HCT116 (cell line): Measurements from ENCODE around the gene ZFP3. TPM values are rescaled to one million over a fixed set of nuclear protein-coding genes. Genes with fewer than 3 reads are reported as not detected.

Source experiments
- ATAC-seq: fragments of 200-7000 bp; cut with Tn5 transposase; 2 replicates; pipeline ENCODE4 v1.9.1; 2020; ENCODE audit warnings: mild to moderate bottlenecking, moderate library complexity
- BruUV-seq: library from RNA; stranded (reverse); fragments of 400-500 nt; replicated peaks from 2 replicates; lab custom pipeline; 2021; lab: Mats Ljungman, UMichigan
- CTCF ChIA-PET: fragments of 300-600 bp; sonication (Branson Sonifier 250); formaldehyde crosslinking; loops from one replicate; lab custom pipeline; 2021; ENCODE audit warnings: antibody characterized with exemption; lab: Charles Lee
- POLR2A ChIA-PET: fragments of 300-600, 350-600 bp; sonication (Branson Sonifier 250); formaldehyde crosslinking; loops from one replicate; lab custom pipeline; 2021; ENCODE audit warnings: antibody characterized with exemption; lab: Charles Lee
- RAD21 ChIA-PET, 2 experiments: fragments of 300-600 bp; sonication (Branson Sonifier 250); formaldehyde crosslinking; loops; one replicate each; lab custom pipeline; 2023; ENCODE audit warnings: low total read pairs in 2 of 2; ENCODE audit not compliant: uncharacterized antibody in 2 of 2, unreplicated experiment in 2 of 2, low non-redundant PET in 1 of 2; lab: Charles Lee
- DNase-seq: peaks from one replicate; pipeline ENCODE4 v3.0.0-alpha.2; 2010; ENCODE audit warnings: low read depth, low spot score
- H2AFZ ChIP-seq: fragments of 200-600 bp; shearing (Covaris generic), sonication (generic); 2 replicates; pipeline ENCODE4 v1.6.1; 2017; ENCODE audit warnings: low read depth, mixed run types, mixed read lengths, antibody characterized with exemption, low read length; ENCODE audit not compliant: poor library complexity, severe bottlenecking
- H3K27ac ChIP-seq: 2 replicates; pipeline ENCODE4 v1.5.1; 2012; ENCODE audit warnings: low read depth, low read length
- H3K27me3 ChIP-seq: fragments of 200-600 bp; sonication (generic); 2 replicates; pipeline ENCODE4 v1.6.1; 2016; ENCODE audit warnings: mixed run types, low read length, mixed read lengths; ENCODE audit not compliant: insufficient read depth
- H3K36me3 ChIP-seq, 2 experiments: fragments of 200-500 bp in 1 of 2; fragments of 200-600 bp in 1 of 2; sonication (Bioruptor generic) in 1 of 2; sonication (generic) in 1 of 2; 2 replicates each; pipeline versions ENCODE4 v1.5.1 to v1.6.1; 2014 to 2016; ENCODE audit warnings: low read length in 2 of 2, inconsistent platforms in 1 of 2, mixed read lengths in 1 of 2, mixed run types in 1 of 2; ENCODE audit not compliant: insufficient read depth in 2 of 2, control insufficient read depth in 1 of 2
- H3K4me1 ChIP-seq, 2 experiments: fragments of 200-600 bp in 1 of 2; sonication (generic) in 1 of 2; 2 replicates each; pipeline versions ENCODE4 v1.5.1 to v1.6.1; 2012 to 2017; ENCODE audit warnings: low read length in 2 of 2, inconsistent platforms in 1 of 2, mild to moderate bottlenecking in 1 of 2, mixed read lengths in 1 of 2, mixed run types in 1 of 2, moderate library complexity in 1 of 2; ENCODE audit not compliant: insufficient read depth in 2 of 2, control insufficient read depth in 1 of 2
- H3K4me2 ChIP-seq: fragments of 200-600 bp; sonication (generic); 2 replicates; pipeline ENCODE4 v1.6.1; 2017; ENCODE audit warnings: mixed run types, low read length, mixed read lengths
- H3K4me3 ChIP-seq, 2 experiments: fragments of 200-600 bp in 1 of 2; sonication (generic) in 1 of 2; replicated peaks in 1 of 2; 2 replicates each; pipeline ENCODE4 v1.5.1; 2011 to 2016; ENCODE audit warnings: low read length in 2 of 2, control low read depth in 1 of 2, low read depth in 1 of 2, mild to moderate bottlenecking in 1 of 2, mixed read lengths in 1 of 2, mixed run types in 1 of 2
- H3K79me2 ChIP-seq: fragments of 200-600 bp; sonication (generic); 2 replicates; pipeline ENCODE4 v1.6.1; 2017; ENCODE audit warnings: mild to moderate bottlenecking, mixed run types, low read length, moderate library complexity, mixed read lengths; ENCODE audit not compliant: insufficient read depth
- H3K9ac ChIP-seq: fragments of 200-600 bp; sonication (generic); 2 replicates; pipeline ENCODE4 v1.6.1; 2016; ENCODE audit warnings: low read length, mixed read lengths
- H3K9me2 ChIP-seq: fragments of 200-600 bp; sonication (generic), shearing (Covaris generic); 2 replicates; pipeline ENCODE4 v1.6.1; 2017; ENCODE audit warnings: mixed run types, mild to moderate bottlenecking, moderate library complexity; ENCODE audit not compliant: insufficient read depth
- H3K9me3 ChIP-seq, 2 experiments: fragments of 200-500 bp in 1 of 2; fragments of 200-600 bp in 1 of 2; sonication (Bioruptor generic) in 1 of 2; sonication (generic) in 1 of 2; 2 replicates each; pipeline ENCODE4 v1.6.1; 2014 to 2017; ENCODE audit warnings: low read length in 2 of 2, mixed read lengths in 2 of 2, inconsistent platforms in 1 of 2, low read depth in 1 of 2, mild to moderate bottlenecking in 1 of 2, mixed run types in 1 of 2, moderate library complexity in 1 of 2; ENCODE audit not compliant: control insufficient read depth in 1 of 2, insufficient read depth in 1 of 2
- H4K20me1 ChIP-seq: fragments of 200-600 bp; sonication (generic), shearing (Covaris generic); 2 replicates; pipeline ENCODE4 v1.6.1; 2017; ENCODE audit warnings: mixed run types, mild to moderate bottlenecking, moderate library complexity; ENCODE audit not compliant: insufficient read depth
- CEBPB ChIP-seq: IDR thresholded peaks from 2 replicates; pipeline ENCODE4 v1.6.1; 2012; ENCODE audit warnings: low read depth
- POLR2AphosphoS5 ChIP-seq: IDR thresholded peaks from 2 replicates; pipeline ENCODE4 v1.6.1; 2011; ENCODE audit warnings: mild to moderate bottlenecking, low read depth, low read length, moderate library complexity
- RAD21 ChIP-seq: IDR thresholded peaks from 2 replicates; pipeline ENCODE4 v1.6.1; 2012; ENCODE audit warnings: low read depth, mild to moderate bottlenecking
- YY1 ChIP-seq: IDR thresholded peaks from 2 replicates; pipeline ENCODE4 v1.6.1; 2011; ENCODE audit warnings: low read length, low read depth, moderate library complexity, mild to moderate bottlenecking; ENCODE audit not compliant: insufficient replicate concordance; ENCODE audit errors: extremely low read depth
- intact Hi-C: fragments of 100-400 bp; cut with micrococcal nuclease; formaldehyde crosslinking; loops from 2 replicates; pipeline ENCODE4 v1.10.0; 2022
- total RNA-seq: library from RNA; stranded (reverse); gene quantifications from one replicate; pipeline ENCODE4 v1.2.1, GENCODE V29; 2021; ENCODE audit not compliant: unreplicated experiment
- TF ChIP-seq, protein P1 (sequence below), 3 experiments: fragments of 200-600 bp in 1 of 3; sonication (generic) in 1 of 3; IDR thresholded peaks in 2 of 3; conservative IDR thresholded peaks in 1 of 3; 2 replicates each; pipeline ENCODE4 v1.5.1; 2012 to 2017; ENCODE audit warnings: low read depth in 2 of 3, low read length in 2 of 3, antibody characterized with exemption in 1 of 3, borderline replicate concordance in 1 of 3, control low read depth in 1 of 3, mild to moderate bottlenecking in 1 of 3, mixed read lengths in 1 of 3, mixed run types in 1 of 3, moderate library complexity in 1 of 3; ENCODE audit not compliant: insufficient read depth in 1 of 3
- TF ChIP-seq, protein P2 (sequence below): IDR thresholded peaks from 2 replicates; pipeline ENCODE4 v1.6.1; 2012
- TF ChIP-seq, protein P3 (sequence below): IDR thresholded peaks from 2 replicates; pipeline ENCODE4 v1.6.1; 2011; ENCODE audit warnings: mild to moderate bottlenecking, low read length, moderate library complexity; ENCODE audit not compliant: insufficient replicate concordance; ENCODE audit errors: extremely low read depth

ZFP3 gene
- total RNA-seq, 1 experiment from 2014 or later = 0.05 TPM

DNA sequence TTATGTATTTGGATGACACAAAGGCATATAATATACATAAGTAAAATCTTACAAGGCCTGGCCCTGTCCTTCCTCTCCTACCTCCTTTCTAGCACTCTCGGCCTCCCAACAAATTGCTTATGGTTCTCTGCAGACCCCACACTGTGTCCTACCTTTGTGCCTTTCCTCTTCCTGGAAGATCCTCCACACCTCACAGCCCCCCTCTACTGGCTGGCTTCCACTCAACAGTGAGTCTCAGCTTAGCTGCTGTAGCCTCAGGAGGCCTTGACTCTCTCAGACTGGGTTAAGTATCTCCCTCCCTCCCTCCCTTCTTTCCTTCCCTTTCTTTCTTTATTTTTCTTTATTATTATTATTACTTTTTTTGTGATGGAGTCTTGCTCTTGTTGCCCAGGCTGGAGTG lies 34.7 kb upstream of the ZFP3 start:
- H3K9me2 ChIP-seq = no peaks in the 10 kb centered on the region
- H3K36me3 ChIP-seq = no peaks in the 10 kb centered on the region
- H4K20me1 ChIP-seq = no peaks in the 10 kb centered on the region
- H3K79me2 ChIP-seq = no peaks in the 10 kb centered on the region
- H3K4me2 ChIP-seq = no peak overlapping the region
- TF ChIP-seq, protein P1, sequence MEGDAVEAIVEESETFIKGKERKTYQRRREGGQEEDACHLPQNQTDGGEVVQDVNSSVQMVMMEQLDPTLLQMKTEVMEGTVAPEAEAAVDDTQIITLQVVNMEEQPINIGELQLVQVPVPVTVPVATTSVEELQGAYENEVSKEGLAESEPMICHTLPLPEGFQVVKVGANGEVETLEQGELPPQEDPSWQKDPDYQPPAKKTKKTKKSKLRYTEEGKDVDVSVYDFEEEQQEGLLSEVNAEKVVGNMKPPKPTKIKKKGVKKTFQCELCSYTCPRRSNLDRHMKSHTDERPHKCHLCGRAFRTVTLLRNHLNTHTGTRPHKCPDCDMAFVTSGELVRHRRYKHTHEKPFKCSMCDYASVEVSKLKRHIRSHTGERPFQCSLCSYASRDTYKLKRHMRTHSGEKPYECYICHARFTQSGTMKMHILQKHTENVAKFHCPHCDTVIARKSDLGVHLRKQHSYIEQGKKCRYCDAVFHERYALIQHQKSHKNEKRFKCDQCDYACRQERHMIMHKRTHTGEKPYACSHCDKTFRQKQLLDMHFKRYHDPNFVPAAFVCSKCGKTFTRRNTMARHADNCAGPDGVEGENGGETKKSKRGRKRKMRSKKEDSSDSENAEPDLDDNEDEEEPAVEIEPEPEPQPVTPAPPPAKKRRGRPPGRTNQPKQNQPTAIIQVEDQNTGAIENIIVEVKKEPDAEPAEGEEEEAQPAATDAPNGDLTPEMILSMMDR (IDR thresholded peaks at IDR 0.05 in 2 of 3, conservative IDR thresholded peaks at IDR 0.05 in 1 of 3; ENCODE audit: borderline replicate concordance in 1 of 3, insufficient read depth in 1 of 3, low read depth in 2 of 3, low read length in 2 of 3) = peak in 1 of 3 experiments; percentile 13; a peak in 1 of 6 replicates
- TF ChIP-seq RAD21 (no peak), CEBPB (no peak)
- TF ChIP-seq, protein P2, sequence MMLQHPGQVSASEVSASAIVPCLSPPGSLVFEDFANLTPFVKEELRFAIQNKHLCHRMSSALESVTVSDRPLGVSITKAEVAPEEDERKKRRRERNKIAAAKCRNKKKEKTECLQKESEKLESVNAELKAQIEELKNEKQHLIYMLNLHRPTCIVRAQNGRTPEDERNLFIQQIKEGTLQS = no peak
- no peak overlapping the region for H3K27ac ChIP-seq
- no peaks in the 10 kb centered on the region for H3K27me3 ChIP-seq
- CTCF ChIA-PET = no interaction called here
- no TSS peak for BruUV-seq
- H3K4me1 ChIP-seq = peaks cover 0 to 6% of the 10 kb centered on the region in 2 experiments; a peak in 1 of 4 replicates
- RAD21 ChIA-PET = no interaction called here
- H2AFZ ChIP-seq = no peak overlapping the region
- no peak overlapping the region for H3K9ac ChIP-seq
- H3K9me3 ChIP-seq = 0 out of 4 replicates have a peak, but pooled peaks cover 0 to 5% of the 10 kb centered on the region in 2 experiments
- DNase-seq = no peak
- no peak overlapping the region for H3K4me3 ChIP-seq
- intact Hi-C loops = no loop called here
- no peak for ATAC-seq
- POLR2A ChIA-PET = no interaction called here

DNA sequence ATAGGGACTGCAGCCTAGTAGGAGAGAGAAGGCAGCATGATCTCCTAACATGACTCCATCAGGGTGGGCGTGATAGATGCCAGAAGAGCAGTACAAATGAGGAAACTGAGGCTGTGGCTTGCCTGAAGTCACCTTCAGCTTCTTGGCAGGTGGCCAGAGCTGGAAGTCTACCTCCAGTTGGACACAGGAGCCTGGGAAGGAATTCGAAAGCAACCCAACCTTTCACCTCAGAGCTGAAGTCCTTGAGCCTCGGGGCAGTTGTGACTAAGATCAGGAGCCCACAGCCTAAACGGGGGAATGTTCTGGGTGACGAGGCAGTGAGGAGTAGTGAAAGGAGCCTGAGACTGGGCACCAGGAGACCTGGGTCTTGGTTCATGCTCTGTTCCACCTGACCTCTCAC lies 33.6 kb upstream of the ZFP3 start:
- ChIA-PET RAD21 (no interaction called here), POLR2A (no interaction called here), CTCF (no interaction called here)
- Histone ChIP-seq H3K9ac (no peak overlapping the region), H3K9me2 (no peaks in the 10 kb centered on the region), H3K27me3 (no peaks in the 10 kb centered on the region), H3K4me3 (no peak overlapping the region), H3K79me2 (no peaks in the 10 kb centered on the region), H4K20me1 (no peaks in the 10 kb centered on the region), H3K4me1 (peaks cover 0 to 6% of the 10 kb centered on the region in 2 experiments; a peak in 1 of 4 replicates), H2AFZ (no peak overlapping the region), H3K27ac (no peak overlapping the region), H3K9me3 (0 out of 4 replicates have a peak, but pooled peaks cover 0 to 5% of the 10 kb centered on the region in 2 experiments), H3K36me3 (no peaks in the 10 kb centered on the region), H3K4me2 (no peak overlapping the region)
- ATAC-seq (no peak), DNase-seq (no peak)
- no TSS peak for BruUV-seq
- intact Hi-C loops = no loop called here
- TF ChIP-seq POLR2AphosphoS5 (no peak), YY1 (no peak)
- TF ChIP-seq, protein P3, sequence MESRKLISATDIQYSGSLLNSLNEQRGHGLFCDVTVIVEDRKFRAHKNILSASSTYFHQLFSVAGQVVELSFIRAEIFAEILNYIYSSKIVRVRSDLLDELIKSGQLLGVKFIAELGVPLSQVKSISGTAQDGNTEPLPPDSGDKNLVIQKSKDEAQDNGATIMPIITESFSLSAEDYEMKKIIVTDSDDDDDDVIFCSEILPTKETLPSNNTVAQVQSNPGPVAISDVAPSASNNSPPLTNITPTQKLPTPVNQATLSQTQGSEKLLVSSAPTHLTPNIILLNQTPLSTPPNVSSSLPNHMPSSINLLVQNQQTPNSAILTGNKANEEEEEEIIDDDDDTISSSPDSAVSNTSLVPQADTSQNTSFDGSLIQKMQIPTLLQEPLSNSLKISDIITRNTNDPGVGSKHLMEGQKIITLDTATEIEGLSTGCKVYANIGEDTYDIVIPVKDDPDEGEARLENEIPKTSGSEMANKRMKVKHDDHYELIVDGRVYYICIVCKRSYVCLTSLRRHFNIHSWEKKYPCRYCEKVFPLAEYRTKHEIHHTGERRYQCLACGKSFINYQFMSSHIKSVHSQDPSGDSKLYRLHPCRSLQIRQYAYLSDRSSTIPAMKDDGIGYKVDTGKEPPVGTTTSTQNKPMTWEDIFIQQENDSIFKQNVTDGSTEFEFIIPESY = no peak
